SK-N-SH treated with all-trans-retinoic acid at 6 μM for 48 hours (cell line): ENCODE measurements around the gene ZNF691.

Source experiments
- ATAC-seq: fragments of 200-7000 bp; cut with Tn5 transposase; 3 replicates; pipeline ENCODE4 v1.9.1; 2020; ENCODE audit warnings: mild to moderate bottlenecking, moderate library complexity
- ARNTL ChIP-seq: fragments of 450-650 bp; formaldehyde crosslinking; IDR thresholded peaks from 2 replicates; pipeline ENCODE4 v1.5.0; 2020; ENCODE audit warnings: low read depth, mild to moderate bottlenecking, moderate library complexity, borderline replicate concordance
- BACH2 ChIP-seq: fragments of 250-450 bp; sonication (Bioruptor Pico); IDR thresholded peaks from 2 replicates; pipeline ENCODE4 v1.9.0; 2021; ENCODE audit warnings: mild to moderate bottlenecking, borderline replicate concordance
- CREB5 ChIP-seq: fragments of 250-450 bp; sonication (Bioruptor Pico); IDR thresholded peaks from 2 replicates; pipeline ENCODE4 v1.5.1; 2020; ENCODE audit warnings: low read depth, mild to moderate bottlenecking, moderate library complexity
- CSDC2 ChIP-seq: fragments of 250-450 bp; sonication (Bioruptor Pico); IDR thresholded peaks from 2 replicates; pipeline ENCODE4 v1.5.0; 2020; ENCODE audit warnings: mild to moderate bottlenecking, moderate library complexity
- ESRRG ChIP-seq: fragments of 250-450 bp; sonication (Bioruptor Pico); IDR thresholded peaks from 2 replicates; pipeline ENCODE4 v1.6.1; 2021; ENCODE audit warnings: mild to moderate bottlenecking
- GLIS3 ChIP-seq: fragments of 250-450 bp; sonication (Bioruptor Pico); IDR thresholded peaks from 2 replicates; pipeline ENCODE4 v1.5.0; 2020; ENCODE audit warnings: mild to moderate bottlenecking, moderate library complexity
- ISL1 ChIP-seq: fragments of 250-450 bp; sonication (Bioruptor Pico); IDR thresholded peaks from 2 replicates; pipeline ENCODE4 v2.1.2; 2022; ENCODE audit warnings: mild to moderate bottlenecking, moderate library complexity
- OSR1 ChIP-seq: fragments of 250-450 bp; sonication (Bioruptor Pico); IDR thresholded peaks from 2 replicates; pipeline ENCODE4 v1.8.0; 2022; ENCODE audit warnings: moderate library complexity, mild to moderate bottlenecking, inconsistent platforms
- RARB ChIP-seq: fragments of 250-450 bp; sonication (Bioruptor Pico); IDR thresholded peaks from 2 replicates; pipeline ENCODE4 v1.8.0; 2021; ENCODE audit warnings: mild to moderate bottlenecking, moderate library complexity
- SNAI2 ChIP-seq: fragments of 250-450 bp; sonication (Bioruptor Pico); IDR thresholded peaks from 2 replicates; pipeline ENCODE4 v1.5.0; 2020; ENCODE audit warnings: mild to moderate bottlenecking, moderate library complexity
- TCF4 ChIP-seq: fragments of 250-450 bp; sonication (Bioruptor Pico); IDR thresholded peaks from 2 replicates; pipeline ENCODE4 v1.8.0; 2021; ENCODE audit warnings: mild to moderate bottlenecking, moderate library complexity, borderline replicate concordance
- TOX ChIP-seq: fragments of 250-450 bp; sonication (Bioruptor Pico); IDR thresholded peaks from 2 replicates; pipeline ENCODE4 v1.8.0; 2021; ENCODE audit warnings: mild to moderate bottlenecking, moderate library complexity, borderline replicate concordance
- TSHZ2 ChIP-seq: fragments of 250-450 bp; sonication (Bioruptor Pico); IDR thresholded peaks from 2 replicates; pipeline ENCODE4 v1.5.0; 2020; ENCODE audit warnings: mild to moderate bottlenecking, moderate library complexity
- ZC3H10 ChIP-seq: fragments of 250-450 bp; sonication (Bioruptor Pico); IDR thresholded peaks from 2 replicates; pipeline ENCODE4 v1.5.1; 2021; ENCODE audit warnings: mild to moderate bottlenecking, moderate library complexity
- ZFP3 ChIP-seq: fragments of 250-450 bp; sonication (Bioruptor Pico); IDR thresholded peaks from 2 replicates; pipeline ENCODE4 v1.5.0; 2020; ENCODE audit warnings: mild to moderate bottlenecking, moderate library complexity
- ZFP30 ChIP-seq: fragments of 450-650 bp; formaldehyde crosslinking; IDR thresholded peaks from 2 replicates; pipeline ENCODE4 v1.5.0; 2022; ENCODE audit warnings: mild to moderate bottlenecking, moderate library complexity
- ZNF565 ChIP-seq: fragments of 450-650 bp; formaldehyde crosslinking; conservative IDR thresholded peaks from 2 replicates; pipeline ENCODE4 v1.5.0; 2020; ENCODE audit warnings: low read depth, mild to moderate bottlenecking, moderate library complexity
- ZNF70 ChIP-seq: fragments of 450-650 bp; formaldehyde crosslinking; IDR thresholded peaks from 2 replicates; pipeline ENCODE4 v1.5.0; 2020; ENCODE audit warnings: mild to moderate bottlenecking, moderate library complexity
- ZNF8 ChIP-seq: fragments of 450-650 bp; formaldehyde crosslinking; IDR thresholded peaks from 2 replicates; pipeline ENCODE4 v1.5.0; 2020; ENCODE audit warnings: mild to moderate bottlenecking, moderate library complexity
- TF ChIP-seq, protein P1 (sequence below): fragments of 250-450 bp; sonication (Bioruptor Pico); IDR thresholded peaks from 2 replicates; pipeline ENCODE4 v1.8.0; 2021; ENCODE audit warnings: low read depth, mild to moderate bottlenecking, moderate library complexity, borderline replicate concordance
- TF ChIP-seq, protein P2 (sequence below): fragments of 250-450 bp; sonication (Bioruptor Pico); IDR thresholded peaks from 2 replicates; pipeline ENCODE4 v1.5.1; 2021; ENCODE audit warnings: mild to moderate bottlenecking, moderate library complexity

The ZNF691 gene

GRCh38 chr1:42873670-42874069 is 27.3 kb downstream of the ZNF691 start:
- ATAC-seq: no peak
- no peak for TF ChIP-seq TSHZ2 (CRISPR knock-in tag)
- TF ChIP-seq, protein P1, sequence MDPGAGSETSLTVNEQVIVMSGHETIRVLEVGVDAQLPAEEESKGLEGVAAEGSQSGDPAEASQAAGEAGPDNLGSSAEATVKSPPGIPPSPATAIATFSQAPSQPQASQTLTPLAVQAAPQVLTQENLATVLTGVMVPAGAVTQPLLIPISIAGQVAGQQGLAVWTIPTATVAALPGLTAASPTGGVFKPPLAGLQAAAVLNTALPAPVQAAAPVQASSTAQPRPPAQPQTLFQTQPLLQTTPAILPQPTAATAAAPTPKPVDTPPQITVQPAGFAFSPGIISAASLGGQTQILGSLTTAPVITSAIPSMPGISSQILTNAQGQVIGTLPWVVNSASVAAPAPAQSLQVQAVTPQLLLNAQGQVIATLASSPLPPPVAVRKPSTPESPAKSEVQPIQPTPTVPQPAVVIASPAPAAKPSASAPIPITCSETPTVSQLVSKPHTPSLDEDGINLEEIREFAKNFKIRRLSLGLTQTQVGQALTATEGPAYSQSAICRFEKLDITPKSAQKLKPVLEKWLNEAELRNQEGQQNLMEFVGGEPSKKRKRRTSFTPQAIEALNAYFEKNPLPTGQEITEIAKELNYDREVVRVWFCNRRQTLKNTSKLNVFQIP (CRISPR knock-in tag): no peak
- no peak for TF ChIP-seq TOX
- TF ChIP-seq RARB (CRISPR knock-in tag): no peak
- no peak for TF ChIP-seq SNAI2 (CRISPR knock-in tag)

- ATAC-seq: no peak
- no peak for TF ChIP-seq ZC3H10 (CRISPR knock-in tag)
- TF ChIP-seq ISL1 (CRISPR knock-in tag): no peak
- no peak for TF ChIP-seq ARNTL (CRISPR knock-in tag)
- no peak for TF ChIP-seq BACH2 (CRISPR knock-in tag)
- no peak for TF ChIP-seq RARB (CRISPR knock-in tag)
- no peak for TF ChIP-seq ZNF70 (CRISPR knock-in tag)
- TF ChIP-seq ZFP3 (CRISPR knock-in tag): no peak
- no peak for TF ChIP-seq TCF4 (CRISPR knock-in tag)
- TF ChIP-seq TSHZ2 (CRISPR knock-in tag): no peak
- TF ChIP-seq SNAI2 (CRISPR knock-in tag): no peak
- TF ChIP-seq ZNF8 (CRISPR knock-in tag): no peak
- TF ChIP-seq CREB5 (CRISPR knock-in tag): no peak
- no peak for TF ChIP-seq ESRRG (CRISPR knock-in tag)
- no peak for TF ChIP-seq ZFP30 (CRISPR knock-in tag)
- no peak for TF ChIP-seq OSR1 (CRISPR knock-in tag)
- TF ChIP-seq, all 23 proteins: peak for 0
Observed at GRCh38 chr1:42876009-42876408, 29.6 kb downstream of the ZNF691 start.

DNA sequence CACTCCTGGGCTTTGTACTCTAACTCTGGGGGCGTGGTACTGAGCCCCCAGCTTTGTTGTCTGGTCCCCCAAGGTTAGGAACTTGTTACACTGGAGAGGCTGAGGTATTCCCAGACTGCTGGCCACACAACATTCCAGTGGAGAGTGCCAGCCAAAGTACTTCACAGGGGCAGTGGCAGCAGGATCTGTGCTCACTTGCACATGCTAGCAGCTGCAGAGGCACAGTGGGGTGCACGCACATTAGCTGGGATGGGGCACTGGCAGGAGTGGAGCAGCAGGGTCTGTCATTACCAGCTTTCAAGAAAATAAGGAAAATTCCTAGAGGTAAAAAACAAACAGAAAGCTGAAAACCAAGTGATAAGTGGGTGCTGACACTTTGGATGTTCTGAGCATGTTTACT is 31.0 kb downstream of the ZNF691 start:
- no peak for ATAC-seq
- TF ChIP-seq ZNF565 (no peak), ZFP3 (CRISPR knock-in tag) (no peak), CSDC2 (CRISPR knock-in tag) (no peak), TCF4 (CRISPR knock-in tag) (no peak), CREB5 (CRISPR knock-in tag) (no peak), GLIS3 (CRISPR knock-in tag) (no peak), ZNF8 (CRISPR knock-in tag) (no peak), BACH2 (CRISPR knock-in tag) (no peak), ESRRG (CRISPR knock-in tag) (no peak), TSHZ2 (CRISPR knock-in tag) (no peak), RARB (CRISPR knock-in tag) (no peak), SNAI2 (CRISPR knock-in tag) (no peak), ZFP30 (CRISPR knock-in tag) (no peak)
- TF ChIP-seq, protein P2, sequence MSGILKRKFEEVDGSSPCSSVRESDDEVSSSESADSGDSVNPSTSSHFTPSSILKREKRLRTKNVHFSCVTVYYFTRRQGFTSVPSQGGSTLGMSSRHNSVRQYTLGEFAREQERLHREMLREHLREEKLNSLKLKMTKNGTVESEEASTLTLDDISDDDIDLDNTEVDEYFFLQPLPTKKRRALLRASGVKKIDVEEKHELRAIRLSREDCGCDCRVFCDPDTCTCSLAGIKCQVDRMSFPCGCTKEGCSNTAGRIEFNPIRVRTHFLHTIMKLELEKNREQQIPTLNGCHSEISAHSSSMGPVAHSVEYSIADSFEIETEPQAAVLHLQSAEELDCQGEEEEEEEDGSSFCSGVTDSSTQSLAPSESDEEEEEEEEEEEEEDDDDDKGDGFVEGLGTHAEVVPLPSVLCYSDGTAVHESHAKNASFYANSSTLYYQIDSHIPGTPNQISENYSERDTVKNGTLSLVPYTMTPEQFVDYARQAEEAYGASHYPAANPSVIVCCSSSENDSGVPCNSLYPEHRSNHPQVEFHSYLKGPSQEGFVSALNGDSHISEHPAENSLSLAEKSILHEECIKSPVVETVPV (CRISPR knock-in tag): no peak
